Measurements from ENCODE around the gene ATP9B. TPM values are rescaled to one million over a fixed set of nuclear protein-coding genes. Genes with fewer than 3 reads are reported as not detected.
A peak's percentile ranks its signal among the peaks of the same experiment; 100 is the strongest.
"Not testable (repeated sequence)": the region's sequence is repeated elsewhere in the genome, so short reads cannot be mapped to it uniquely, and the experiment has no call there.

ATP9B gene
- polyA plus RNA-seq, 1 donor, result 43.3 TPM

- DNase-seq, result not testable (repeated sequence)
Measured at GRCh38 chr18:79285191-79285590, 216.0 kb downstream of the ATP9B start.

GRCh38 chr18:79290409-79290808, 221.2 kb downstream of the ATP9B start:
- not testable (repeated sequence) for DNase-seq

GRCh38 chr18:79290876-79291275, 221.7 kb downstream of the ATP9B start:
- no peak for DNase-seq

- no peak for DNase-seq
Measured at GRCh38 chr18:79294235-79294634, 225.0 kb downstream of the ATP9B start.

- no peak for DNase-seq
Measured at GRCh38 chr18:79299272-79299671, 230.1 kb downstream of the ATP9B start.

- DNase-seq, result no peak
Measured at GRCh38 chr18:79299711-79300110, 230.5 kb downstream of the ATP9B start.

GRCh38 chr18:79300413-79300812, 231.2 kb downstream of the ATP9B start:
- DNase-seq, result no peak

- DNase-seq, result no peak
Measured at GRCh38 chr18:79302120-79302519, 232.9 kb downstream of the ATP9B start.

- DNase-seq, result peak; percentile 15
Measured at GRCh38 chr18:79305911-79306310, 236.7 kb downstream of the ATP9B start.

- DNase-seq, result no peak
Measured at GRCh38 chr18:79309614-79310358, 240.6 kb downstream of the ATP9B start.

- no peak for DNase-seq
Measured at GRCh38 chr18:79314838-79315388, 245.7 kb downstream of the ATP9B start.

- DNase-seq, result no peak
Measured at GRCh38 chr18:79315596-79315995, 246.4 kb downstream of the ATP9B start.

GRCh38 chr18:79317703-79318102, 248.5 kb downstream of the ATP9B start:
- DNase-seq, result no peak

GRCh38 chr18:79318142-79318673, 249.0 kb downstream of the ATP9B start:
- no peak for DNase-seq

- no peak for DNase-seq
Measured at GRCh38 chr18:79320216-79320850, 251.1 kb downstream of the ATP9B start.

GRCh38 chr18:79321625-79322405, 252.6 kb downstream of the ATP9B start:
- DNase-seq, result no peak

- no peak for DNase-seq
Measured at GRCh38 chr18:79322441-79322840, 253.2 kb downstream of the ATP9B start.

GRCh38 chr18:79323471-79323870, 254.3 kb downstream of the ATP9B start:
- no peak for DNase-seq

- DNase-seq, result peak; percentile 26
Measured at GRCh38 chr18:79326413-79327198, 257.4 kb downstream of the ATP9B start.

GRCh38 chr18:79327199-79327721, 258.1 kb downstream of the ATP9B start:
- DNase-seq, result no peak

- DNase-seq, result not testable (repeated sequence)
Measured at GRCh38 chr18:79327915-79328314, 258.7 kb downstream of the ATP9B start.

Data from left kidney (tissue), 2 donors.